ENCODE measurements around the gene WFDC5. TPM values are rescaled to one million over a fixed set of nuclear protein-coding genes. Genes with fewer than 3 reads are reported as not detected.

WFDC5 gene
- total RNA-seq, 1 donor, result not detected

DNA sequence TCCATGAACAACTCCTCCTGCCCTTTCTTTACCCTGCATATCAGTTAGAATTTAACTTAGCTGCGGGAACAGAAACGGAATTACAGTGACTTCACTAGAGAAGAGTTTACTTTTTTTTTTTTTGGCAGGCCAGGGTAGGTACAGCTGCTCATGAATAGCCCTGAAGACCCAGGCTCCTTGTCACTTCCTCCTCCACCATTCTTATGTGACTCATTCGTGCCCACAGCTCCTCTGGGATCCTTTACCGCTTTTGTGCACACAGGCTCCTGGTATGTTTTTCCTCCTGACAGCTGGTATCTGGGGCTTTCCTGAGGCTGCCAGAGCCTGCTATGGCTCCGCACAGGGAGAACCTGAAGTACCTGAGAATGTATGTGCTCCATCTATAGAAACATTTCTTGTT lies 10.2 kb downstream of the WFDC5 start:
- H3K9me3 ChIP-seq (ENCODE audit: low read depth, low read length), result no peaks in the 10 kb centered on the region
- H3K79me2 ChIP-seq (ENCODE audit: insufficient read depth, low read length), result no peaks in the 10 kb centered on the region
- TF ChIP-seq, protein P1, sequence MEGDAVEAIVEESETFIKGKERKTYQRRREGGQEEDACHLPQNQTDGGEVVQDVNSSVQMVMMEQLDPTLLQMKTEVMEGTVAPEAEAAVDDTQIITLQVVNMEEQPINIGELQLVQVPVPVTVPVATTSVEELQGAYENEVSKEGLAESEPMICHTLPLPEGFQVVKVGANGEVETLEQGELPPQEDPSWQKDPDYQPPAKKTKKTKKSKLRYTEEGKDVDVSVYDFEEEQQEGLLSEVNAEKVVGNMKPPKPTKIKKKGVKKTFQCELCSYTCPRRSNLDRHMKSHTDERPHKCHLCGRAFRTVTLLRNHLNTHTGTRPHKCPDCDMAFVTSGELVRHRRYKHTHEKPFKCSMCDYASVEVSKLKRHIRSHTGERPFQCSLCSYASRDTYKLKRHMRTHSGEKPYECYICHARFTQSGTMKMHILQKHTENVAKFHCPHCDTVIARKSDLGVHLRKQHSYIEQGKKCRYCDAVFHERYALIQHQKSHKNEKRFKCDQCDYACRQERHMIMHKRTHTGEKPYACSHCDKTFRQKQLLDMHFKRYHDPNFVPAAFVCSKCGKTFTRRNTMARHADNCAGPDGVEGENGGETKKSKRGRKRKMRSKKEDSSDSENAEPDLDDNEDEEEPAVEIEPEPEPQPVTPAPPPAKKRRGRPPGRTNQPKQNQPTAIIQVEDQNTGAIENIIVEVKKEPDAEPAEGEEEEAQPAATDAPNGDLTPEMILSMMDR (IDR thresholded peaks at IDR 0.05; ENCODE audit: extremely low read depth, low read depth, low read length), result no peak
- no peaks in the 10 kb centered on the region for H3K27me3 ChIP-seq (ENCODE audit: insufficient read depth, low read length)
- H2AFZ ChIP-seq (ENCODE audit: low read length), result no peak overlapping the region
- H3K4me2 ChIP-seq (ENCODE audit: insufficient read depth, low read length), result peak overlapping the region; percentile 52
- H3K36me3 ChIP-seq (ENCODE audit: insufficient read depth, low read length), result no peaks in the 10 kb centered on the region
- peak overlapping the region; percentile 36 for H3K27ac ChIP-seq (ENCODE audit: low read depth, low read length)
- peaks cover 19% of the 10 kb centered on the region for H3K4me1 ChIP-seq (ENCODE audit: insufficient read depth, low read length)
- H3K4me3 ChIP-seq (ENCODE audit: insufficient read depth, low read length), result no peak overlapping the region
- DNase-seq (ENCODE audit: insufficient read length, low spot score, missing footprints), result peak; percentile 97
- no peaks in the 10 kb centered on the region for H4K20me1 ChIP-seq (ENCODE audit: insufficient read depth, low read length)

DNA sequence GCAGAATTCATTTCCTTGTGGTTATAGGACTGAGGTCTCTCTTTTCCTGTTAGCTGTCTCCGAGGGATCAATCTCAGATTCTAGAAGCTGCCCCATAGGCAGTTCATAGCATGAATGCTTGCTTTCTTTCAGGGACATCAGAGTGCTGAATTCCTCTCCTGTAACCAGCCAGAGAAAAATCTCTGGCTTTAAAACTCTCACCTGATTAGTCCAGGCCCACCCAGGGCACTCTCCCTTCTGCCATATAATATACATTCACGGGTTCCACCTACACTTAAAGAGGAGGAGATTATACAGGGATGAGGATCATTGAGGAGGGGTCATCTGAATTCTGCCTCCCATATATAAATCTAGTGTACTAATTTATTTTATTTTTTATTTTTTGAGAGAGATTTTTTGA lies 11.9 kb downstream of the WFDC5 start:
- H2AFZ ChIP-seq (ENCODE audit: low read length), result no peak overlapping the region
- no peaks in the 10 kb centered on the region for H4K20me1 ChIP-seq (ENCODE audit: insufficient read depth, low read length)
- TF ChIP-seq, protein P1 (IDR thresholded peaks at IDR 0.05; ENCODE audit: extremely low read depth, low read depth, low read length), result no peak
- no peak overlapping the region for H3K4me2 ChIP-seq (ENCODE audit: insufficient read depth, low read length)
- no peaks in the 10 kb centered on the region for H3K27me3 ChIP-seq (ENCODE audit: insufficient read depth, low read length)
- H3K79me2 ChIP-seq (ENCODE audit: insufficient read depth, low read length), result no peaks in the 10 kb centered on the region
- H3K9me3 ChIP-seq (ENCODE audit: low read depth, low read length), result no peaks in the 10 kb centered on the region
- no peak for DNase-seq (ENCODE audit: insufficient read length, low spot score, missing footprints)
- no peaks in the 10 kb centered on the region for H3K36me3 ChIP-seq (ENCODE audit: insufficient read depth, low read length)
- H3K4me3 ChIP-seq (ENCODE audit: insufficient read depth, low read length), result no peak overlapping the region
- H3K27ac ChIP-seq (ENCODE audit: low read depth, low read length), result no peak overlapping the region
- peaks cover 19% of the 10 kb centered on the region for H3K4me1 ChIP-seq (ENCODE audit: insufficient read depth, low read length)

DNA sequence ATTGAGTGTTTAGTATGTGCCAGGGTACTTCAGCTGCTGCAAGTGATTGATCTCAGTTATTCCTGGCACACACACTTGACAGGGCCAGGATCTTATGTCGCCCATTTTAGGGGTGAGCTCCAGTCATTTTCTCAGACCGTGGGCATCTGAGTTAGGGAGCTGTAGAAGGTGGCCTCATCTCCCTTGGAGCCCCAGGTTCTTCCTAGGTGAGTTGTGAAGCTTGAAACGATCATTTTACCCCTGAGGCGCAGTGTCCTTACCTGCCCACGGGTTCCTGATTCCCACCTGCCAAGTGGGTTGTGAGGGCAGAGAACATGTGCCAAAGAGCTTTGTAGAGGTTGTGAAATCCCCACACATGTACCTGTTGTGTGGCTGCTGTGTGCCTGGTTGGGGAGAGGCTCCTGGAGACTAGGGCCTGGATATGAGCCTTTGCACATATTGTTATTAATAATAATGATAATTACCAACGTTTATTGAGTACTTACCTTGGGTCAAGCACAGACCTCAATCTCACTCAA lies 13.6 kb downstream of the WFDC5 start:
- DNase-seq (ENCODE audit: insufficient read length, low spot score, missing footprints), result peak; percentile 64
- Histone ChIP-seq H3K36me3 (ENCODE audit: insufficient read depth, low read length) (no peaks in the 10 kb centered on the region), H3K4me2 (ENCODE audit: insufficient read depth, low read length) (peak overlapping the region; percentile 66), H3K79me2 (ENCODE audit: insufficient read depth, low read length) (no peaks in the 10 kb centered on the region), H2AFZ (ENCODE audit: low read length) (peak overlapping the region; percentile 74), H3K9me3 (ENCODE audit: low read depth, low read length) (no peaks in the 10 kb centered on the region), H4K20me1 (ENCODE audit: insufficient read depth, low read length) (no peaks in the 10 kb centered on the region), H3K4me3 (ENCODE audit: insufficient read depth, low read length) (peak overlapping the region; percentile 60), H3K27ac (ENCODE audit: low read depth, low read length) (no peak overlapping the region), H3K4me1 (ENCODE audit: insufficient read depth, low read length) (peaks cover 19% of the 10 kb centered on the region), H3K27me3 (ENCODE audit: insufficient read depth, low read length) (no peaks in the 10 kb centered on the region)
- TF ChIP-seq, protein P1 (IDR thresholded peaks at IDR 0.05; ENCODE audit: extremely low read depth, low read depth, low read length), result no peak

DNA sequence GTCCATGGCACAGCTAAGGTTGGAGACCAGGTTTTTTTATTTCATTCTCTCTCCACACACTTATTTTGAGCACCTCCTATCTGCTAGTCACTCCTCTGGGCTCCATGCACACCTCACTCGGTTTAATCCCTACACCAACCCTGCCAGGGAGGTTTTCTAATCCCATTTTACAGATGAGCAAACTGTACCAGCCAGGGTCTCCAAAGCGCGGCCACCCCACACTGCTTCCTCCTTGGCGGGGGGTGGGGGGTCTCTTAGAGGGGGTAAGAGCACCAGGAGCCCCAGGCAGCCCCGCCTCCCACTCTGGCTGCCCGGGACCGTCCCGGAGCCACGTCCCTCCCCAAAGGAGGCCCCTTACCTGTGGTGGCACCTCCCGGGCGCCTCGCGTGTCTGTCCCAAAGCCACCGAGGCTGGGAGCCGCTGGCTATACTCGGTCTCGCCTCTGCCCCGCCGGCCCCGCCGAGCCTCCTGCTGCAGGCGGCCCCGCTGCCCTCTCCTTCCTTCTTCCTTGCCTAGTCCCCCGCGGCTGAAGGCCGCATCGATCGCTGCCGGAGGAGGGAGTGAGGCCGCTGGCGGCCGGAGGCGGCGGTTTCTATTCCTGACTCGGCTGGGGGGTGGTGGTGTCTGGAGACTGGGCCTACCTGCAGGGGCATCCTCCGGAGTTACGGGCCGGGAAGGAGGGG lies 14.3 kb downstream of the WFDC5 start, which contains the start of gene KCNS1:
TSS of gene KCNS1 (minus strand) at position 565 of the 683 bp plus-strand sequence. CDS start 1,891 bp downstream, outside the sequence.
- Histone ChIP-seq H3K4me3 (ENCODE audit: insufficient read depth, low read length) (peak within 1 kb of the TSS; percentile 60), H4K20me1 (ENCODE audit: insufficient read depth, low read length) (no peaks in the 10 kb centered on the region), H3K4me2 (ENCODE audit: insufficient read depth, low read length) (peak within 1 kb of the TSS; percentile 66), H3K4me1 (ENCODE audit: insufficient read depth, low read length) (peaks cover 20% of the 10 kb centered on the region), H3K9me3 (ENCODE audit: low read depth, low read length) (no peaks in the 10 kb centered on the region), H2AFZ (ENCODE audit: low read length) (peak within 1 kb of the TSS; percentile 74), H3K27me3 (ENCODE audit: insufficient read depth, low read length) (no peaks in the 10 kb centered on the region), H3K27ac (ENCODE audit: low read depth, low read length) (no peak within 1 kb of the TSS), H3K79me2 (ENCODE audit: insufficient read depth, low read length) (no peaks in the 10 kb centered on the region), H3K36me3 (ENCODE audit: insufficient read depth, low read length) (no peaks in the 10 kb centered on the region)
- TF ChIP-seq, protein P1 (IDR thresholded peaks at IDR 0.05; ENCODE audit: extremely low read depth, low read depth, low read length), result no peak
- DNase-seq (ENCODE audit: insufficient read length, low spot score, missing footprints), result peak; percentile 95
